Stimulated activated naive CD8-positive, alpha-beta T cell treated with anti-CD3 and anti-CD28 coated beads, Interleukin-15, Interleukin-2, amounts not matched to agents 100 ng/mL and 50 ng/mL, for 24 hours (primary cell): ENCODE measurements around the gene POLR2C.

Experiments used
- H3K27ac Mint-ChIP-seq: one replicate; pipeline ENCODE4 v1.8.0; 2021; ENCODE audit warnings: mild to moderate bottlenecking, mixed read lengths
- H3K27me3 Mint-ChIP-seq: one replicate; pipeline ENCODE4 v1.8.0; 2021; ENCODE audit warnings: mixed read lengths
- H3K36me3 Mint-ChIP-seq: one replicate; pipeline ENCODE4 v1.8.0; 2021; ENCODE audit warnings: low read depth, mixed read lengths
- H3K4me1 Mint-ChIP-seq: one replicate; pipeline ENCODE4 v1.8.0; 2021; ENCODE audit warnings: low read depth, mixed read lengths
- H3K4me3 Mint-ChIP-seq: one replicate; pipeline ENCODE4 v1.8.0; 2021; ENCODE audit warnings: mild to moderate bottlenecking, mixed read lengths
- H3K9me3 Mint-ChIP-seq: one replicate; pipeline ENCODE4 v1.8.0; 2021; ENCODE audit warnings: mixed read lengths

Gene POLR2C

DNA sequence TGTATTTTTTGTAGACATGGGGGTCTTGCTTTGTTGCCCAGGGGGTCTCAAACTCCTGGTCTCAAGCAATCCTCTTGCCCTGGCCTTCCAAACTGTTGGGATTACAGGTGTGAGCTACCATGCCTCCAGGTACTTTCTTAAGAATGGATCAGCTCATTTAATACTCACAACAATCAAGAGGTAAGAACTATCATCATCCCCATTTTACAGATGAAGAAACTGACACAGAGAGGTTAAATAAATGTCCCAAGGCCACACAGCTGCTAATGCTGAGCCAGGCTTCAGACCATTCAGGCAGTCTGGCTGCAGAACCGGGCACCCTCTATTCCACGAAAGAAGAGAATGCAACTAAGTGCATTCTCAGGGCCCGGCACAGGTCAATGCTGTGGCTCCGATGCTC is 51.9 kb downstream of the POLR2C start:
- no peak overlapping the region for H3K4me3 Mint-ChIP-seq
- H3K36me3 Mint-ChIP-seq: peaks cover 6% of the 10 kb centered on the region
- no peak overlapping the region for H3K27ac Mint-ChIP-seq
- H3K9me3 Mint-ChIP-seq: no peaks in the 10 kb centered on the region
- no peaks in the 10 kb centered on the region for H3K27me3 Mint-ChIP-seq
- no peaks in the 10 kb centered on the region for H3K4me1 Mint-ChIP-seq

- Mint-ChIP-seq H3K27me3 (no peaks in the 10 kb centered on the region), H3K4me3 (no peak overlapping the region), H3K9me3 (no peaks in the 10 kb centered on the region), H3K27ac (no peak overlapping the region), H3K36me3 (peaks cover 6% of the 10 kb centered on the region), H3K4me1 (no peaks in the 10 kb centered on the region)
These were observed 52.5 kb downstream of the POLR2C start for GRCh38 chr16:57514791-57515600.

DNA sequence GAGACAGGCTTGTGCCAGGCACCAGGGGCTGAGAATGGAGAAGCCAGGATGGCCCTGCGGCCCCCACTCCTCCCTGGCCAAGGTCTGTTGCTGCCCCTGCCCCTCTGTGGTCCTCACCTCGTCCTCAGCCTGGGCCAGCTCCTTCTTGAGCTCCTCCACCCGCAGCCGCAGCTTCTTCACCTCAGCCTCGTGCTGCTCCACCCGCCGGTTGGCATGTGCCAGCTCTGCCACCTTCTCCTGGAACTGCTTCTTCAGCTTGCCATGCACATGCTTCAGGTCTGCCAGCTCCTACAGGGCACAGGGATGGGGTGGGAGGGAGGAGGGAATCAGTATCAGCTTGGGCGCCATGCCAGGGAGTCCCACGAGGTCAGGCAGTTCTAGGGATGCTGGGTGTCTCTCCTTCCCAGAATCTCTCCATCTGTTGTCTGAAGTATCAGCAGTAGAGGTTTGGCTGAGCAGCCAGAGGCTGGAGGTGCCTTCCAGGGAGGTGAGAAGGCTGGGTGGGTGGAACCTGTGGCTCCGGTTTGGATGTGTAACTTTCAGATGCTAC is 53.8 kb downstream of the POLR2C start:
- H3K9me3 Mint-ChIP-seq: no peaks in the 10 kb centered on the region
- H3K36me3 Mint-ChIP-seq: peaks cover 9% of the 10 kb centered on the region
- no peaks in the 10 kb centered on the region for H3K27me3 Mint-ChIP-seq
- no peak overlapping the region for H3K27ac Mint-ChIP-seq
- no peaks in the 10 kb centered on the region for H3K4me1 Mint-ChIP-seq
- no peak overlapping the region for H3K4me3 Mint-ChIP-seq

DNA sequence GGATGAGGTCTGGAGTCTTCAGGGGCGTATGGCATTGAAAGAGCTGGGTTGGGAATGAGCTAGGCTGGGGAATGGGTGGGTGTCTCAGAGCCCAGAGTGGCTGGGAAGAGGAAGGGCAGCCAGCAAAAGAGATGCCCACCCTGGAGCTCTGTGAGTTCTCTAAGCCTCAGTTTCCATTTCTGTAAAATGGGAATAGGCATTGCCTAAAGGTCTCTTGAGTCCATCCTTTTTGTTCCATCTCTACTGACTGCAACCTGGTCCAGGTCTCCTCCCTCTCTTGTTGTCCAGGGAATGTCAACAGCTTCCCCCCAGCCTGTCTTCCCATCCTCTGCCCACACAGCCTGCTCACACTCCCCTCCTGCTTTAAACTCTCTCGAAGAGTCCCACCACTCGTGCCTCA is 54.3 kb downstream of the POLR2C start:
- H3K4me3 Mint-ChIP-seq: no peak overlapping the region
- no peaks in the 10 kb centered on the region for H3K27me3 Mint-ChIP-seq
- H3K36me3 Mint-ChIP-seq: peaks cover 9% of the 10 kb centered on the region
- H3K9me3 Mint-ChIP-seq: no peaks in the 10 kb centered on the region
- H3K4me1 Mint-ChIP-seq: no peaks in the 10 kb centered on the region
- no peak overlapping the region for H3K27ac Mint-ChIP-seq

GRCh38 chr16:57517397-57518367 is 55.2 kb downstream of the POLR2C start:
- H3K27me3 Mint-ChIP-seq: no peaks in the 10 kb centered on the region
- H3K4me3 Mint-ChIP-seq: no peak overlapping the region
- H3K36me3 Mint-ChIP-seq: peaks cover 9% of the 10 kb centered on the region
- H3K27ac Mint-ChIP-seq: no peak overlapping the region
- no peaks in the 10 kb centered on the region for H3K4me1 Mint-ChIP-seq
- no peaks in the 10 kb centered on the region for H3K9me3 Mint-ChIP-seq

- Mint-ChIP-seq H3K36me3 (peaks cover 9% of the 10 kb centered on the region), H3K4me3 (no peak overlapping the region), H3K4me1 (no peaks in the 10 kb centered on the region), H3K9me3 (no peaks in the 10 kb centered on the region), H3K27me3 (no peaks in the 10 kb centered on the region), H3K27ac (no peak overlapping the region)
These were observed 56.0 kb downstream of the POLR2C start for GRCh38 chr16:57518520-57518919.

GRCh38 chr16:57518922-57519321 is 56.4 kb downstream of the POLR2C start:
- no peaks in the 10 kb centered on the region for H3K27me3 Mint-ChIP-seq
- no peak overlapping the region for H3K27ac Mint-ChIP-seq
- no peak overlapping the region for H3K4me3 Mint-ChIP-seq
- H3K9me3 Mint-ChIP-seq: no peaks in the 10 kb centered on the region
- peaks cover 9% of the 10 kb centered on the region for H3K36me3 Mint-ChIP-seq
- no peaks in the 10 kb centered on the region for H3K4me1 Mint-ChIP-seq

- Mint-ChIP-seq H3K27me3 (no peaks in the 10 kb centered on the region), H3K36me3 (peaks cover 9% of the 10 kb centered on the region), H3K27ac (no peak overlapping the region), H3K4me3 (no peak overlapping the region), H3K4me1 (no peaks in the 10 kb centered on the region), H3K9me3 (no peaks in the 10 kb centered on the region)
These were observed 57.4 kb downstream of the POLR2C start for GRCh38 chr16:57519796-57520360.
